ENCODE data around the gene ANGPTL7. TPM values are rescaled to one million over a fixed set of nuclear protein-coding genes. Genes with fewer than 3 reads are reported as not detected.

The ANGPTL7 gene
- total and polyA plus RNA-seq, 12 donors, result 0.15 to 2.3 (median 0.81) TPM; not detected in 2

GRCh38 chr1:11180342-11180744 is 8.8 kb upstream of the ANGPTL7 start:
- H3K36me3 ChIP-seq, result peaks cover 0 to 87% (median 0%) of the 10 kb centered on the region in 9 donors
- intact Hi-C loops (cut with DNase I), result no loop called here
- no peak for DNase-seq

GRCh38 chr1:11182884-11183283 is 6.3 kb upstream of the ANGPTL7 start:
- H3K9me3 ChIP-seq, result no peaks in the 10 kb centered on the region
- peaks cover 0 to 94% (median 0%) of the 10 kb centered on the region in 9 donors for H3K36me3 ChIP-seq
- ATAC-seq (no peak), DNase-seq (no peak)
- intact Hi-C loops (cut with DNase I), result no loop called here
- 95 to 98% methylated on average over 3 of the region's 3 CpGs for WGBS, 2 donors
- peaks cover 4 to 40% (median 24%) of the 10 kb centered on the region in 9 donors for H3K4me1 ChIP-seq
- H3K27ac ChIP-seq, result no peak overlapping the region
- H3K4me3 ChIP-seq, result no peak overlapping the region
- TF ChIP-seq CTCF (IDR thresholded peaks at IDR 0.05), result no peak
- H3K27me3 ChIP-seq, result no peaks in the 10 kb centered on the region

More at GRCh38 chr1:11180342-11180744, 8.8 kb upstream of the ANGPTL7 start:
- Histone ChIP-seq H3K27me3 (no peaks in the 10 kb centered on the region), H3K4me3 (no peak overlapping the region), H3K4me1 (peaks cover 5 to 49% (median 33%) of the 10 kb centered on the region in 9 donors), H3K27ac (peak overlapping the region in 1 of 10 donors; percentile 22), H3K9me3 (no peaks in the 10 kb centered on the region)
- no peak for ATAC-seq
- no peak for TF ChIP-seq CTCF (IDR thresholded peaks at IDR 0.05)

- DNase-seq (no peak), ATAC-seq (peak in 1 of 8 donors; percentile 19)
- Histone ChIP-seq H3K4me3 (no peak overlapping the region), H3K4me1 (peaks cover 0 to 36% (median 24%) of the 10 kb centered on the region in 9 donors), H3K9me3 (no peaks in the 10 kb centered on the region), H3K27me3 (no peaks in the 10 kb centered on the region), H3K27ac (no peak overlapping the region), H3K36me3 (peaks cover 0 to 94% (median 0%) of the 10 kb centered on the region in 9 donors)
- 76 to 82% methylated on average over 1 of the region's 1 CpG for WGBS, 2 donors
- no peak for TF ChIP-seq CTCF (IDR thresholded peaks at IDR 0.05)
- intact Hi-C loops (cut with DNase I), result no loop called here
Observed at GRCh38 chr1:11184973-11185372, 4.2 kb upstream of the ANGPTL7 start.

GRCh38 chr1:11187000-11187399 is 2.2 kb upstream of the ANGPTL7 start:
- DNase-seq (no peak), ATAC-seq (no peak)
- intact Hi-C loops (cut with DNase I), result no loop called here
- TF ChIP-seq CTCF (IDR thresholded peaks at IDR 0.05), result no peak
- Histone ChIP-seq H3K27ac (no peak overlapping the region), H3K4me3 (no peak overlapping the region), H3K4me1 (peaks cover 0 to 34% (median 24%) of the 10 kb centered on the region in 9 donors), H3K9me3 (no peaks in the 10 kb centered on the region), H3K27me3 (no peaks in the 10 kb centered on the region), H3K36me3 (peaks cover 0 to 94% (median 0%) of the 10 kb centered on the region in 9 donors)
- WGBS, 2 donors, result 86 to 90% methylated on average over 3 of the region's 3 CpGs
